Naive B cell (primary cell): ENCODE measurements around the gene STAT4. TPM values are rescaled to one million over a fixed set of nuclear protein-coding genes. Genes with fewer than 3 reads are reported as not detected.

Experiments
- ATAC-seq, 2 donors: fragments of 150-1000 bp; cut with Tn5 transposase; 2 replicates each; pipeline ENCODE4 v1.10.0; 2021; ENCODE audit warnings: low read depth in 2 of 2, mild to moderate bottlenecking in 2 of 2, moderate library complexity in 2 of 2
- DNase-seq: peaks from one replicate; pipeline ENCODE4 v3.0.0; 2022
- H3K27ac Mint-ChIP-seq, 6 donors: one replicate each; pipeline ENCODE4 v1.8.0; 2020 to 2022; ENCODE audit warnings: mild to moderate bottlenecking in 6 of 6, mixed read lengths in 6 of 6, moderate library complexity in 5 of 6, inconsistent platforms in 2 of 6
- H3K27me3 Mint-ChIP-seq, 3 donors: one replicate each; pipeline ENCODE4 v1.8.0; 2021 to 2022; ENCODE audit warnings: mixed read lengths in 3 of 3, mild to moderate bottlenecking in 1 of 3
- H3K36me3 Mint-ChIP-seq, 2 donors: one replicate each; pipeline ENCODE4 v1.8.0; 2020 to 2022; ENCODE audit warnings: mixed read lengths in 2 of 2, inconsistent platforms in 1 of 2, mild to moderate bottlenecking in 1 of 2
- H3K4me1 Mint-ChIP-seq, 3 donors: one replicate each; pipeline ENCODE4 v1.8.0; 2020 to 2022; ENCODE audit warnings: mixed read lengths in 3 of 3, inconsistent platforms in 1 of 3, mild to moderate bottlenecking in 1 of 3, moderate library complexity in 1 of 3
- H3K4me3 Mint-ChIP-seq, 8 donors: one replicate each; pipeline ENCODE4 v1.8.0; 2020 to 2022; ENCODE audit warnings: mild to moderate bottlenecking in 8 of 8, mixed read lengths in 8 of 8, moderate library complexity in 8 of 8, inconsistent platforms in 2 of 8
- H3K9me3 Mint-ChIP-seq, 7 donors: one replicate each; pipeline ENCODE4 v1.8.0; 2020 to 2022; ENCODE audit warnings: mixed read lengths in 7 of 7, mild to moderate bottlenecking in 5 of 7, inconsistent platforms in 2 of 7, moderate library complexity in 1 of 7
- polyA plus RNA-seq, 6 donors: library from polyadenylated mRNA; unstranded; fragments of 300-500 nt; fragmentation: Illumina TruSeq; gene quantifications; one replicate each; pipeline ENCODE4 v1.2.3, GENCODE V29; 2021; ENCODE audit warnings: low read depth in 6 of 6

Gene STAT4
- polyA plus RNA-seq, 6 donors from 2014 or later = 0.19 to 2.3 (median 1.2) TPM

GRCh38 chr2:191149391-191149790, 1.4 kb downstream of the STAT4 start:
- H3K9me3 Mint-ChIP-seq = no peaks in the 10 kb centered on the region
- no peak overlapping the region for H3K27ac Mint-ChIP-seq
- H3K4me3 Mint-ChIP-seq = peak overlapping the region in 5 of 8 donors; percentile 29 to 95 (median 67)
- H3K27me3 Mint-ChIP-seq = peaks cover 4 to 8% (median 7%) of the 10 kb centered on the region in 3 donors
- H3K4me1 Mint-ChIP-seq = peaks cover 9 to 14% (median 14%) of the 10 kb centered on the region in 3 donors
- no peak for ATAC-seq
- DNase-seq = no peak
- H3K36me3 Mint-ChIP-seq = peaks cover 0 to under 1% of the 10 kb centered on the region in 2 donors

GRCh38 chr2:191148791-191149190, 2.0 kb downstream of the STAT4 start:
- Mint-ChIP-seq H3K9me3 (no peaks in the 10 kb centered on the region), H3K4me1 (peaks cover 9 to 14% (median 14%) of the 10 kb centered on the region in 3 donors), H3K4me3 (peak overlapping the region in 1 of 8 donors; percentile 95), H3K27me3 (peaks cover 4 to 8% (median 7%) of the 10 kb centered on the region in 3 donors), H3K27ac (peak overlapping the region in 1 of 6 donors; percentile 40), H3K36me3 (peaks cover 0 to 7% of the 10 kb centered on the region in 2 donors)
- ATAC-seq (no peak), DNase-seq (no peak)

GRCh38 chr2:191148281-191148680, 2.5 kb downstream of the STAT4 start:
- no peak overlapping the region for H3K27ac Mint-ChIP-seq
- H3K4me3 Mint-ChIP-seq = peak overlapping the region in 1 of 8 donors; percentile 1
- no peaks in the 10 kb centered on the region for H3K9me3 Mint-ChIP-seq
- ATAC-seq = no peak
- no peak for DNase-seq
- H3K27me3 Mint-ChIP-seq = peaks cover 4 to 8% (median 7%) of the 10 kb centered on the region in 3 donors
- peaks cover 0 to 8% of the 10 kb centered on the region in 2 donors for H3K36me3 Mint-ChIP-seq
- peaks cover 9 to 14% (median 14%) of the 10 kb centered on the region in 3 donors for H3K4me1 Mint-ChIP-seq

DNA sequence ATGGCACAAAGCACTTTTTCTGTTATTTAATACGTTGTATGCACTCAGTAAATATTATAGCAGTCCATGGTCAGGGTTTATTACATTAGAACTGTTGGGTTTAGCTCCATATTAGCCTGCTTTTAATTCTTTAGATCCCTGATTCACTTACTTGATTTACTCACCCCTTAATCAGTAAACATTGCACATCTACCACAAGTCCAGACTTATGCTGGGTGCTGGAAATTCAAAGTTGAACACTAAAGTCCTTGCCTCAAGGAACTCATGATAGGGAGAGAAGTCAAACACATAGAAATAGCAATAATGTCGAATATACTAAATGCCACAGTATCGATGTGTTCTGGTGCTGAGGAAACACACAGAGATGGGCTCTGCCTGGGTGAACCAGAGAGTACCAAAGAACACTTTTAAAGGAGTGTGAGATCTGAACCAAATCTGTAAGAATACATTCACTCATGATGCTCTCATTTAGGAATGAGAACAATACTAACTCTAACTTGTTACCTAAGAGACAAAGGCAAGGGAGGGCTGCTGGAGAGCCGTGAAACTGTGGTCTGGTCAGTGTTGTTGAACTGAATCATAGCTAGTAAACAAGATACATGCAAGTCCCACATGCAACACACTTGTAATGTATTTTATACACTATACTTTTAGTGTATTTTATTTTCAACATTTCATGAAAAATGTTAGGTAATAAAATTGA, 4.9 kb downstream of the STAT4 start:
- Mint-ChIP-seq H3K4me3 (no peak overlapping the region), H3K36me3 (peaks cover 0 to 8% of the 10 kb centered on the region in 2 donors), H3K27me3 (peaks cover 4 to 8% (median 7%) of the 10 kb centered on the region in 3 donors), H3K9me3 (no peaks in the 10 kb centered on the region), H3K4me1 (peaks cover 4 to 8% (median 5%) of the 10 kb centered on the region in 3 donors), H3K27ac (peak overlapping the region in 1 of 6 donors; percentile 16)
- ATAC-seq (no peak), DNase-seq (no peak)

DNA sequence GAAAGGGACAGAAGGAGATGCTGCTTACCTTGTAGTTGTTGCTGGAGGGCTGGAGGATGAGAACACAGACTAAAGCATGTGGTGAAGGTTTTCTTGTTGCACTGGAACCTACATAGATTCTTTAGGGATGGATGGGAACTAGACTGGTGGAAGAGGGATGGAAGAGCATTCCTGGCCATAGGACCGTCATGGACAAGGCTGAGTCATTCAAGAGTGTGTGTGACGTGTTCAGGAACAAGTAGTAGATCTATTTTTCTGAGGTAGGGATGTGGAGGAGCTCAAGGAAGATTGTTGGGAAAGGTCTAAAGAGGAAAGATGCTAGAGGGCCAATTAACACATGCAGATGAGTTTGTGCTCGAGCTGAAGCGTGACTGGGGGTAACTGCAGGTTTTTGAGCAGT, 6.6 kb downstream of the STAT4 start:
- Mint-ChIP-seq H3K27me3 (peaks cover 4 to 8% (median 7%) of the 10 kb centered on the region in 3 donors), H3K4me3 (no peak overlapping the region), H3K27ac (peak overlapping the region in 1 of 6 donors; percentile 46), H3K36me3 (peaks cover 0 to 8% of the 10 kb centered on the region in 2 donors), H3K4me1 (no peaks in the 10 kb centered on the region), H3K9me3 (no peaks in the 10 kb centered on the region)
- DNase-seq (no peak), ATAC-seq (no peak)

DNA sequence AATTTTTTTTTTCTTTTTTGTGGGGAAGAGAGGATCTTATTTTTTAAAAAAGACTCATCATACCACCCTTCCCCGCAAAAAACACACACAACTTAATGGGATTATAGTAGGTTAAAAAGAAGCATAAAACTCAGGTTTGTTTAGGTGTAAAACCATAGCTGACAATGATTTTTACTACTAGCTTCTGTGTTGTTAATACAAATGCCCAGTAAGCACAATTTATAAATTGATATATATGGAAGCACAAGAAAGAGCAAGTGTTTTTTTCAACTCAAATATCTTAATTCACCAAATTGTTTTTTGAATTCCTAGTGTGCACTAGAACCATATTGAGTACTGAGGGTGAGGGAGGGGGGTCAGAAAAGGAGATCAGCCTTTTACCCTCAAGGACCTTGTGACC, 7.0 kb downstream of the STAT4 start:
- peaks cover 0 to 8% of the 10 kb centered on the region in 2 donors for H3K36me3 Mint-ChIP-seq
- no peak overlapping the region for H3K4me3 Mint-ChIP-seq
- peaks cover 4 to 8% (median 4%) of the 10 kb centered on the region in 3 donors for H3K27me3 Mint-ChIP-seq
- H3K27ac Mint-ChIP-seq = no peak overlapping the region
- peaks cover 0 to 2% (median 0%) of the 10 kb centered on the region in 7 donors for H3K9me3 Mint-ChIP-seq
- no peak for ATAC-seq
- no peak for DNase-seq
- no peaks in the 10 kb centered on the region for H3K4me1 Mint-ChIP-seq

- H3K27me3 Mint-ChIP-seq = no peaks in the 10 kb centered on the region
- H3K36me3 Mint-ChIP-seq = no peaks in the 10 kb centered on the region
- DNase-seq = no peak
These were observed 21.9 kb downstream of the STAT4 start for GRCh38 chr2:191128911-191129304.

GRCh38 chr2:191128172-191128910, 22.5 kb downstream of the STAT4 start:
- Mint-ChIP-seq H3K4me3 (no peak overlapping the region), H3K36me3 (no peaks in the 10 kb centered on the region), H3K4me1 (no peaks in the 10 kb centered on the region), H3K27ac (peak overlapping the region in 1 of 6 donors; percentile 45), H3K27me3 (peaks cover 0 to 2% (median 0%) of the 10 kb centered on the region in 3 donors), H3K9me3 (no peaks in the 10 kb centered on the region)
- DNase-seq (no peak), ATAC-seq (no peak)

More at GRCh38 chr2:191128911-191129304, 21.9 kb downstream of the STAT4 start:
- no peaks in the 10 kb centered on the region for H3K9me3 Mint-ChIP-seq
- no peaks in the 10 kb centered on the region for H3K4me1 Mint-ChIP-seq
- no peak overlapping the region for H3K27ac Mint-ChIP-seq
- H3K4me3 Mint-ChIP-seq = no peak overlapping the region
- ATAC-seq = no peak

- DNase-seq (no peak), ATAC-seq (no peak)
- Mint-ChIP-seq H3K4me1 (no peaks in the 10 kb centered on the region), H3K9me3 (no peaks in the 10 kb centered on the region), H3K27me3 (peaks cover 0 to 4% (median 0%) of the 10 kb centered on the region in 3 donors), H3K27ac (peak overlapping the region in 1 of 6 donors; percentile 53), H3K4me3 (no peak overlapping the region), H3K36me3 (no peaks in the 10 kb centered on the region)
These were observed 23.6 kb downstream of the STAT4 start for GRCh38 chr2:191127235-191127634.

- H3K36me3 Mint-ChIP-seq = no peaks in the 10 kb centered on the region
- H3K27ac Mint-ChIP-seq = no peak overlapping the region
- no peak overlapping the region for H3K4me3 Mint-ChIP-seq
- no peaks in the 10 kb centered on the region for H3K4me1 Mint-ChIP-seq
- no peaks in the 10 kb centered on the region for H3K9me3 Mint-ChIP-seq
- DNase-seq (no peak), ATAC-seq (no peak)
- H3K27me3 Mint-ChIP-seq = peaks cover 0 to 4% (median 0%) of the 10 kb centered on the region in 3 donors
These were observed 24.3 kb downstream of the STAT4 start for GRCh38 chr2:191126386-191127085.

- ATAC-seq (no peak), DNase-seq (no peak)
- Mint-ChIP-seq H3K27me3 (peaks cover 0 to 4% (median 0%) of the 10 kb centered on the region in 3 donors), H3K9me3 (no peaks in the 10 kb centered on the region), H3K36me3 (no peaks in the 10 kb centered on the region), H3K4me1 (no peaks in the 10 kb centered on the region), H3K27ac (no peak overlapping the region), H3K4me3 (no peak overlapping the region)
These were observed 25.1 kb downstream of the STAT4 start for GRCh38 chr2:191125646-191126045.

- Mint-ChIP-seq H3K36me3 (no peaks in the 10 kb centered on the region), H3K27ac (no peak overlapping the region), H3K4me1 (no peaks in the 10 kb centered on the region), H3K9me3 (peaks cover 0 to 4% (median 0%) of the 10 kb centered on the region in 7 donors), H3K4me3 (no peak overlapping the region), H3K27me3 (peaks cover 0 to 4% (median 0%) of the 10 kb centered on the region in 3 donors)
- DNase-seq (no peak), ATAC-seq (no peak)
These were observed 28.0 kb downstream of the STAT4 start for GRCh38 chr2:191122638-191123294.

GRCh38 chr2:191117341-191117740, 33.5 kb downstream of the STAT4 start:
- ATAC-seq = no peak
- Mint-ChIP-seq H3K4me1 (peaks cover 0 to 9% (median 5%) of the 10 kb centered on the region in 3 donors), H3K9me3 (peaks cover 0 to 4% (median 0%) of the 10 kb centered on the region in 7 donors), H3K4me3 (no peak overlapping the region), H3K27ac (no peak overlapping the region), H3K27me3 (no peaks in the 10 kb centered on the region), H3K36me3 (no peaks in the 10 kb centered on the region)
- no peak for DNase-seq
